DOHH2 (cell line): ENCODE measurements around the gene DHX40.

Experiments used
- H3F3A ChIP-seq: fragments of 200-600 bp; sonication (generic), shearing (Covaris generic); 2 replicates; pipeline ENCODE4 v1.6.0; 2016; ENCODE audit warnings: antibody characterized with exemption, mild to moderate bottlenecking; ENCODE audit not compliant: control insufficient read depth, insufficient read depth
- H3K27ac ChIP-seq: fragments of 200-600 bp; sonication (generic); 2 replicates; pipeline ENCODE4 v1.5.1; 2014; ENCODE audit warnings: low read depth, mild to moderate bottlenecking, low read length, moderate library complexity
- H3K27me3 ChIP-seq: fragments of 200-600 bp; sonication (generic); 2 replicates; pipeline ENCODE4 v1.6.1; 2014; ENCODE audit warnings: mild to moderate bottlenecking, low read length, mixed read lengths; ENCODE audit not compliant: control insufficient read depth
- H3K36me3 ChIP-seq: fragments of 200-600 bp; sonication (generic); 2 replicates; pipeline ENCODE4 v1.6.1; 2014; ENCODE audit warnings: mild to moderate bottlenecking, low read length, moderate library complexity, mixed read lengths; ENCODE audit not compliant: control insufficient read depth
- H3K4me1 ChIP-seq: fragments of 200-600 bp; sonication (generic); 2 replicates; pipeline ENCODE4 v1.6.1; 2014; ENCODE audit warnings: mild to moderate bottlenecking, low read length, mixed read lengths; ENCODE audit not compliant: control insufficient read depth
- H3K4me2 ChIP-seq: fragments of 200-600 bp; sonication (generic); 2 replicates; pipeline ENCODE4 v1.6.0; 2014; ENCODE audit warnings: mild to moderate bottlenecking, low read length, moderate library complexity
- H3K4me3 ChIP-seq: fragments of 200-600 bp; sonication (generic); 2 replicates; pipeline ENCODE4 v1.5.1; 2014; ENCODE audit warnings: mild to moderate bottlenecking, low read length, mixed read lengths
- H3K79me2 ChIP-seq: fragments of 200-600 bp; sonication (generic); 2 replicates; pipeline ENCODE4 v1.6.1; 2014; ENCODE audit warnings: mild to moderate bottlenecking, low read length, mixed read lengths; ENCODE audit not compliant: control insufficient read depth
- H3K9me2 ChIP-seq: fragments of 200-600 bp; sonication (generic); replicated peaks from 2 replicates; pipeline ENCODE4 v1.6.1; 2014; ENCODE audit warnings: mild to moderate bottlenecking, low read length, mixed read lengths; ENCODE audit not compliant: control insufficient read depth
- H3K9me3 ChIP-seq: fragments of 200-600 bp; sonication (generic); 2 replicates; pipeline ENCODE4 v1.6.1; 2014; ENCODE audit warnings: antibody characterized with exemption, low read length, mixed read lengths; ENCODE audit not compliant: control insufficient read depth, insufficient read depth
- H4K20me1 ChIP-seq: fragments of 200-600 bp; sonication (generic); 2 replicates; pipeline ENCODE4 v1.6.0; 2014; ENCODE audit warnings: low read depth, mild to moderate bottlenecking, antibody characterized with exemption, low read length, moderate library complexity; ENCODE audit not compliant: control insufficient read depth, insufficient read depth
- EZH2phosphoT487 ChIP-seq: fragments of 200-600 bp; sonication (generic); IDR thresholded peaks from 2 replicates; pipeline ENCODE4 v1.6.1; 2017; ENCODE audit warnings: borderline replicate concordance, mild to moderate bottlenecking, antibody characterized with exemption, low read length, moderate library complexity, mixed read lengths
- TF ChIP-seq, protein P1 (sequence below): fragments of 200-600 bp; sonication (generic); IDR thresholded peaks from one replicate; pipeline ENCODE4 v1.5.1; 2014; ENCODE audit warnings: antibody characterized with exemption, mild to moderate bottlenecking, low read depth, low read length; ENCODE audit not compliant: poor library complexity, severe bottlenecking

The DHX40 gene

DNA sequence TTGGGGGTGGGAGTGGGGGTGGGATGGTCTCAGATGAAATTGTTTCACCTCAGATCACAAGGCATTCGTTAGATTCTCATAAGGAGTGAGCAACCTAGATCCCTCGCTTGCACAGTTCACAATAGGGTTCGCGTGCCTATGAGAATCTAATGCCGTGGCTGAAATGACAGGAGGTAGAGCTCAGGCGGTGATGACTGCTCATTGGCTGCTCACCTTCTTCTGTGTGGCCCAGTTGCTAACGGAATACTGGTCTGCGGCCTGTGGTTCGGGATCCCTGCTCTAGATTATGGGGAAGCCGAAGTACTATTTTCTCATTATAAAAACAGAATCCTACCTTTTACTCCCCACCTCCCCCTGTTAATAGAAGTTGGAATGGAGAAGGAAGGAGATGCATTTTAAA, 73.1 kb downstream of the DHX40 start:
- Histone ChIP-seq H3K27ac (peak overlapping the region; percentile 93), H3K36me3 (peaks cover 21% of the 10 kb centered on the region), H3K4me3 (no peak overlapping the region), H3K27me3 (no peaks in the 10 kb centered on the region), H3K79me2 (peaks cover 95% of the 10 kb centered on the region), H3K9me2 (no peaks in the 10 kb centered on the region), H3K4me2 (peak overlapping the region; percentile 22), H3F3A (peaks cover 38% of the 10 kb centered on the region), H3K9me3 (no peaks in the 10 kb centered on the region), H3K4me1 (peaks cover 93% of the 10 kb centered on the region), H4K20me1 (0 out of 2 replicates have a peak, but pooled peaks cover 1% of the 10 kb centered on the region)
- no peak for TF ChIP-seq EZH2phosphoT487
- TF ChIP-seq, protein P1, sequence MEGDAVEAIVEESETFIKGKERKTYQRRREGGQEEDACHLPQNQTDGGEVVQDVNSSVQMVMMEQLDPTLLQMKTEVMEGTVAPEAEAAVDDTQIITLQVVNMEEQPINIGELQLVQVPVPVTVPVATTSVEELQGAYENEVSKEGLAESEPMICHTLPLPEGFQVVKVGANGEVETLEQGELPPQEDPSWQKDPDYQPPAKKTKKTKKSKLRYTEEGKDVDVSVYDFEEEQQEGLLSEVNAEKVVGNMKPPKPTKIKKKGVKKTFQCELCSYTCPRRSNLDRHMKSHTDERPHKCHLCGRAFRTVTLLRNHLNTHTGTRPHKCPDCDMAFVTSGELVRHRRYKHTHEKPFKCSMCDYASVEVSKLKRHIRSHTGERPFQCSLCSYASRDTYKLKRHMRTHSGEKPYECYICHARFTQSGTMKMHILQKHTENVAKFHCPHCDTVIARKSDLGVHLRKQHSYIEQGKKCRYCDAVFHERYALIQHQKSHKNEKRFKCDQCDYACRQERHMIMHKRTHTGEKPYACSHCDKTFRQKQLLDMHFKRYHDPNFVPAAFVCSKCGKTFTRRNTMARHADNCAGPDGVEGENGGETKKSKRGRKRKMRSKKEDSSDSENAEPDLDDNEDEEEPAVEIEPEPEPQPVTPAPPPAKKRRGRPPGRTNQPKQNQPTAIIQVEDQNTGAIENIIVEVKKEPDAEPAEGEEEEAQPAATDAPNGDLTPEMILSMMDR = no peak

DNA sequence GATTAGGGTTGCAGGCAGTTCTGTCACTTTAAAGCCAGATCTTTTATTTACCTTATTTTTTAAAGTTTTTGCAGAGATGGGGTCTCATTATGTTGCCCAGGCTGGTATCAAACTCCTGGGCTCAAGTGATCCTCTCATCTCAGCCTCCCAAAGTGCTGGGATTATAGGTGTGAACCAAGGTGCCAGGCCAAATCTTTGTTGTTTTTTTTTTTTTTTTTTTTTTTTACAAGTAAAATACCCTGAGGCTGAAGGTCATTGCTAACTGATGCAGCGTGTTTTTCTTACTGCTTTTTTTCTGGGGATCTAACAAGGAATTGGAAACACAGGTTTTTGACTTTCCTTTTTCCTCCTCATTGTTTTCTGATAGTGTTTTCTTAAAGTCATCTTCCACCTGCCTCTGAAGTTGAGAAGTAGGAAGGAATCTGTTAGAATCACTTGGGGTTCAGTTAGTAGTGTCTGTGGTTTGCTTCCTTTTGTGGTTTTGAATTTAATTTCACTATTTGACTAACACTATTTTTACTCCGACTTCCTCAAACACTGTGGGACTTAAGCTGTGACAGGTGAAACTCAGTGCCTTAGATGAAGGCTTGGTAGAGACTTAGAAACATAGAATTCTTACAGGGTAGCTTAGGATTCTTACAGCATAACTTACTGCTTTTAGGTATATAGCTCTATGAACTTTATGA, 76.5 kb downstream of the DHX40 start:
- Histone ChIP-seq H3K79me2 (peaks cover 96% of the 10 kb centered on the region), H3K27me3 (no peaks in the 10 kb centered on the region), H3K9me2 (no peaks in the 10 kb centered on the region), H3K36me3 (peaks cover 33% of the 10 kb centered on the region), H4K20me1 (no peaks in the 10 kb centered on the region), H3K27ac (peak overlapping the region; percentile 93), H3K4me1 (peaks cover 84% of the 10 kb centered on the region), H3K4me3 (peak overlapping the region; percentile 65), H3K4me2 (peak overlapping the region; percentile 75), H3K9me3 (no peaks in the 10 kb centered on the region), H3F3A (peaks cover 39% of the 10 kb centered on the region)
- TF ChIP-seq, protein P1 = no peak
- TF ChIP-seq EZH2phosphoT487 = no peak

DNA sequence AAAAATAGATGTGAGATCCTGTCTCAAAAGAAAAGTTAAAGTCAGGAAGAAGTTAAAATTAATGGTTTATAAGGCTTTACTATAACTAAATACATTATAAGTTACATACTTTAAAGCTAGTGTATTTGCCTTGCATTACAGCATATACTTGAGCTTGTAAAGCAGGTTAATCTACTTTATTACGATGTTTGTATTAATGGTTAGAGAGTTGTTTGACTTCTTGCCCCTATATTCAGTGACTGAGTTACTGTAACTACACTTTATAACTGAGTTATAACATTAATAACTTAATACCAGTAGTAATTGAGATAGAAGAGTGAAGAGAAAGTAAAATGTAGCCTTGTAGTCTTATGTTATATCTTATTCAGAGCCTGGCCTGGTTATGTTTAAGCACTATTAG, 77.2 kb downstream of the DHX40 start:
- H3K4me1 ChIP-seq = peaks cover 79% of the 10 kb centered on the region
- H3F3A ChIP-seq = peaks cover 39% of the 10 kb centered on the region
- no peaks in the 10 kb centered on the region for H3K9me3 ChIP-seq
- no peaks in the 10 kb centered on the region for H3K9me2 ChIP-seq
- H4K20me1 ChIP-seq = no peaks in the 10 kb centered on the region
- H3K79me2 ChIP-seq = peaks cover 97% of the 10 kb centered on the region
- peak overlapping the region; percentile 93 for H3K27ac ChIP-seq
- peak overlapping the region; percentile 75 for H3K4me2 ChIP-seq
- TF ChIP-seq EZH2phosphoT487 = no peak
- H3K4me3 ChIP-seq = peak overlapping the region; percentile 65
- no peaks in the 10 kb centered on the region for H3K27me3 ChIP-seq
- peaks cover 39% of the 10 kb centered on the region for H3K36me3 ChIP-seq
